Subcutaneous abdominal adipose tissue (tissue), 5 donors: ENCODE measurements around the gene NID2.

Source experiments
- H3K27ac ChIP-seq: one replicate; pipeline ENCODE4 v1.7.0; 2013; ENCODE audit warnings: low read depth, mild to moderate bottlenecking, inconsistent platforms, low read length, moderate library complexity
- H3K27me3 ChIP-seq, 5 donors: one replicate each; pipeline ENCODE4 v1.7.0; 2013; ENCODE audit warnings: low read length in 5 of 5, inconsistent platforms in 1 of 5; ENCODE audit not compliant: control insufficient read depth in 5 of 5, insufficient read depth in 4 of 5
- H3K36me3 ChIP-seq, 5 donors: one replicate each; pipeline ENCODE4 v1.7.0; 2013; ENCODE audit warnings: low read length in 5 of 5; ENCODE audit not compliant: control insufficient read depth in 5 of 5, insufficient read depth in 5 of 5
- H3K4me1 ChIP-seq, 5 donors: one replicate each; pipeline ENCODE4 v1.7.0; 2013; ENCODE audit warnings: low read length in 5 of 5, mild to moderate bottlenecking in 3 of 5, moderate library complexity in 1 of 5; ENCODE audit not compliant: control insufficient read depth in 5 of 5, insufficient read depth in 5 of 5
- H3K4me3 ChIP-seq, 5 donors: one replicate each; pipeline ENCODE4 v1.7.0; 2013; ENCODE audit warnings: low read length in 5 of 5, low read depth in 1 of 5
- H3K9ac ChIP-seq, 5 donors: one replicate each; pipeline ENCODE4 v1.7.0; 2013; ENCODE audit warnings: low read length in 5 of 5, mild to moderate bottlenecking in 4 of 5, moderate library complexity in 3 of 5
- H3K9me3 ChIP-seq, 5 donors: one replicate each; pipeline ENCODE4 v1.7.0; 2013; ENCODE audit warnings: low read length in 5 of 5; ENCODE audit not compliant: control insufficient read depth in 5 of 5
- donor health status: healthy.
- donor health status: healthy.
- donor health status: healthy.
- donor health status: healthy.
- donor health status: healthy.

The NID2 gene

DNA sequence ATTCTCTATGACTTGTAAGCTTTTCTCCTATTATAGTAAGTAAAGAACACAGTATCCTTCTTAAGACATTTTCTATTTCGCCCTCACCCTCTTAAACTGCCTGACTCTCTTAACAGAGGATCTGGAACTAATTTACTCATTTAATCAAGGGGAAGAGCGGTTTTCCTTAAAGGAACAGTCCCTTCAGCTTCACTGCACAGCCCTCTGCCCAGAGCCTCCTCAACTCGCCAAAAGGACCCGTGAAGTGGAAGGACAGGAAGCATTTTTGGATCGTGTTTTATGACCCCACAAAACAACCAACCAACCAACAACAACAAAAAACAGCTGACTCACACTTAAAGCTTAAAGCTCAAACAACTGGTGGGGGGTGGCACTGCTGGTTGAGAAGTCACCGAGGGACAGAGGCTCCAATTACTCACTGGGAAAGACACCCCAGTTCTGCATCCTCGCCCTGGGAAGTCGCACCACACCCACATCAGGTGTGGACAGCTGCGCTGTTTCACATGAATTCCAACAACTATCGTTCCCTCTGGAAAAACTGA is 35.7 kb downstream of the NID2 start:
- Histone ChIP-seq H3K9ac (no peak overlapping the region), H3K9me3 (no peaks in the 10 kb centered on the region), H3K27me3 (no peaks in the 10 kb centered on the region), H3K4me1 (peaks cover 2 to 27% (median 15%) of the 10 kb centered on the region in 5 donors), H3K27ac (peak overlapping the region; percentile 59), H3K4me3 (no peak overlapping the region), H3K36me3 (peaks cover 5 to 38% (median 17%) of the 10 kb centered on the region in 5 donors)

GRCh38 chr14:52032204-52032801 is 36.6 kb downstream of the NID2 start:
- Histone ChIP-seq H3K9me3 (no peaks in the 10 kb centered on the region), H3K9ac (no peak overlapping the region), H3K27ac (peak overlapping the region; percentile 59), H3K4me1 (peaks cover 2 to 27% (median 15%) of the 10 kb centered on the region in 5 donors), H3K36me3 (peaks cover 4 to 38% (median 11%) of the 10 kb centered on the region in 5 donors), H3K27me3 (no peaks in the 10 kb centered on the region), H3K4me3 (no peak overlapping the region)

GRCh38 chr14:52031781-52032180 is 37.1 kb downstream of the NID2 start:
- no peaks in the 10 kb centered on the region for H3K27me3 ChIP-seq
- peak overlapping the region; percentile 59 for H3K27ac ChIP-seq
- no peak overlapping the region for H3K4me3 ChIP-seq
- no peaks in the 10 kb centered on the region for H3K9me3 ChIP-seq
- H3K4me1 ChIP-seq: peaks cover 2 to 32% (median 15%) of the 10 kb centered on the region in 5 donors
- peaks cover 3 to 38% (median 15%) of the 10 kb centered on the region in 5 donors for H3K36me3 ChIP-seq
- H3K9ac ChIP-seq: no peak overlapping the region

DNA sequence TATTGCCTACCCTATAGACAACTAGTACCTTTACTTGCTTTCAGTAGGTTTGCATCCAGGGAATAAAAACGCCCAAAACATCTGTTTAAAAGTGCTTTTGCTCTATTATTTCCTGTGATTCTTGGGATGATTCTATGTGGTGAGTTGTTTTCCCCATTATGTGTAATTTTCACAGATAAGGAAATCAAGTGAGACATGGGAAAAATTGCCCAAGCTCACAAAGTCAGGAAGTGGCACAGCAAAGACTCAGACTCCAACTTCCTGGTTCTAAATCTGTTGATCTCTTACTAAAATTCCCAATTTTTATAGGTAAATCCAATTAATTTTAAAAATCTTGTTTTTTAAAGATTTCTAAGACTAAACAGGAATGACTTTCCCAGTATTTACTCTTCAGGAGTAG is 39.0 kb downstream of the NID2 start:
- Histone ChIP-seq H3K9me3 (no peaks in the 10 kb centered on the region), H3K27me3 (no peaks in the 10 kb centered on the region), H3K27ac (no peak overlapping the region), H3K4me1 (peaks cover 2 to 46% (median 27%) of the 10 kb centered on the region in 5 donors), H3K4me3 (no peak overlapping the region), H3K9ac (no peak overlapping the region), H3K36me3 (peaks cover 0 to 29% (median 10%) of the 10 kb centered on the region in 5 donors)

GRCh38 chr14:52026901-52027300 is 42.0 kb downstream of the NID2 start:
- Histone ChIP-seq H3K36me3 (peaks cover 0 to 29% (median 10%) of the 10 kb centered on the region in 5 donors), H3K9me3 (no peaks in the 10 kb centered on the region), H3K4me3 (no peak overlapping the region), H3K4me1 (peaks cover 11 to 61% (median 34%) of the 10 kb centered on the region in 5 donors), H3K27ac (no peak overlapping the region), H3K9ac (no peak overlapping the region), H3K27me3 (no peaks in the 10 kb centered on the region)

DNA sequence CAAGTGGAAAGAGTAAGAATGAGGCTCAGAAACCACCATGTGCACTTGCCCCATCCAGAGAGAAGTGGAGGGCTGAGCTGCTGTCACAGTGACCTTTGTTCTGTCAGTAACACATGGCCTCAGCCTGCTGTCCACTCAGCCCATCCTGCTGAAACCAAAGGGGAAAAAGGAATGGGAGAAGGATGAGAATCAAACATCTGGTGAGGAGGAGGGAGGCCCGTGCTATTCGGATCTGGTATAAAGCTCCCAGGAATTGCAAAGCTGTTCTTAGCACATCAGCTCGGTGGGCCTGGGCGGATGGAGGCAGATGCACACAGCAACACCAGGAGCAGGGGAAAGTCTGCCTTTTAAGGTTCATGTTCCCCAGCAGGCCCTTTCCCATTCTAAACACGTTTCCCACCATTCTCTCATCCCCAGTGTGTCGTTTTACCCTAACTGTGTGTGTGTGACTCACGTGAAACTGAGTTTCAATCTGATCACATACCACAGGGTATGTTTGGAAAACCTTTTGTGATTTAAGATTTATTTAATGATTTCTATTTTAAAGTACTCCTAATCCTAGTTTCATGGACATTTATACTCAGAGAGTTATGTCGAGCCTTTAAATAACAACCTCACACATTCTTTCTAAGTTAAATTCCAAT is 42.7 kb downstream of the NID2 start:
- no peak overlapping the region for H3K27ac ChIP-seq
- peaks cover 11 to 64% (median 32%) of the 10 kb centered on the region in 5 donors for H3K4me1 ChIP-seq
- no peaks in the 10 kb centered on the region for H3K27me3 ChIP-seq

GRCh38 chr14:52025310-52025709 is 43.5 kb downstream of the NID2 start:
- H3K27ac ChIP-seq: no peak overlapping the region
- no peak overlapping the region for H3K4me3 ChIP-seq
- peaks cover 11 to 70% (median 32%) of the 10 kb centered on the region in 5 donors for H3K4me1 ChIP-seq
- H3K27me3 ChIP-seq: no peaks in the 10 kb centered on the region
- H3K9me3 ChIP-seq: no peaks in the 10 kb centered on the region
- no peak overlapping the region for H3K9ac ChIP-seq
- peaks cover 0 to 29% (median 10%) of the 10 kb centered on the region in 5 donors for H3K36me3 ChIP-seq

More for the DNA sequence above, 42.7 kb downstream of the NID2 start:
- Histone ChIP-seq H3K9me3 (no peaks in the 10 kb centered on the region), H3K36me3 (peaks cover 0 to 29% (median 10%) of the 10 kb centered on the region in 5 donors), H3K4me3 (no peak overlapping the region), H3K9ac (no peak overlapping the region)

GRCh38 chr14:52023518-52023917 is 45.3 kb downstream of the NID2 start:
- H3K4me3 ChIP-seq: no peak overlapping the region
- H3K27ac ChIP-seq: peak overlapping the region; percentile 54
- H3K27me3 ChIP-seq: no peaks in the 10 kb centered on the region
- peaks cover 11 to 80% (median 34%) of the 10 kb centered on the region in 5 donors for H3K4me1 ChIP-seq
- peaks cover 0 to 36% (median 16%) of the 10 kb centered on the region in 5 donors for H3K36me3 ChIP-seq
- H3K9me3 ChIP-seq: no peaks in the 10 kb centered on the region
- no peak overlapping the region for H3K9ac ChIP-seq

GRCh38 chr14:52021957-52022600 is 46.8 kb downstream of the NID2 start:
- Histone ChIP-seq H3K36me3 (peaks cover 0 to 23% (median 17%) of the 10 kb centered on the region in 5 donors), H3K4me3 (no peak overlapping the region), H3K27ac (peak overlapping the region; percentile 39), H3K27me3 (no peaks in the 10 kb centered on the region), H3K9ac (no peak overlapping the region), H3K9me3 (no peaks in the 10 kb centered on the region), H3K4me1 (peaks cover 11 to 87% (median 38%) of the 10 kb centered on the region in 5 donors)
